ENCODE measurements around the gene GRIP1.

GRIP1 gene

GRCh38 chr12:66693901-66694513 is 15.1 kb upstream of the GRIP1 start:
- peak; percentile 59 for DNase-seq (ENCODE audit: low read depth)

DNA sequence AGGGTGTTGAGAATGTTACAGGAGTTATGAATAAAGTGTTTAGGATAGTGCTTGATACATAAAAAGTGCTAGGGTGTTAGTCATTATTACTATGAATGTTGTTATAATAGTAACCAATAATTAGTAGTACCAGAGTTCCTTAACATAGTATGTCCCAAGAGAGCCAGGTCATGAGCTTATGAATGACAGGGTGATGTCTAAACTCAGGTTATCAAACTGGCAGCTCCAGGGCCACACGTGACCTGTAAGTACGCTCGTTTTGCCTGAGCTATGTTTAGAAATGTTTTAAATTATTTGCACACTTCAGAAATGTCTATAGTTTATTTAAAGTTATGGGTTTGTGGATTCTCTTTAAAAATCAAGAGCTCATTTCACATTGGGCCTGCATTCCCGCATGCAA is 14.1 kb upstream of the GRIP1 start:
- DNase-seq (ENCODE audit: low read depth): no peak

DNA sequence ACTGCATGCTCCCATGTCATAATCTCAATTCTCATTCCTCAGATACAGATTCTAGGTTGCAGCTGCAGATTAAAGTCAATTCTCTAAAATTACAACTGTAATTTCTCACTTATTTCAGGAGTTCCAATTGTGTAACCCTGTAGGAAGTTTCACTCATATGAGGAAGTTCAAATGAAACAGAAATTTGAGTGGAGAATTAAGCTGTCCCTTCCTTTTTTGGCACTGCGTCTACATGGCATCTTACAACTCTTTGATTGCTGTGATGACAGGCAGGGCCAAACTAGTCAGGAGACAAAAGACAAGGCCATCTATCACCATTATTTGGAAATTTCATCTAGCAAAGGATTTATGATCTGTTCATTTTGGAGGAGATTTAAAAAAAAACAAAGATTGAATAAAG is 13.3 kb upstream of the GRIP1 start:
- DNase-seq (ENCODE audit: low read depth): no peak

DNA sequence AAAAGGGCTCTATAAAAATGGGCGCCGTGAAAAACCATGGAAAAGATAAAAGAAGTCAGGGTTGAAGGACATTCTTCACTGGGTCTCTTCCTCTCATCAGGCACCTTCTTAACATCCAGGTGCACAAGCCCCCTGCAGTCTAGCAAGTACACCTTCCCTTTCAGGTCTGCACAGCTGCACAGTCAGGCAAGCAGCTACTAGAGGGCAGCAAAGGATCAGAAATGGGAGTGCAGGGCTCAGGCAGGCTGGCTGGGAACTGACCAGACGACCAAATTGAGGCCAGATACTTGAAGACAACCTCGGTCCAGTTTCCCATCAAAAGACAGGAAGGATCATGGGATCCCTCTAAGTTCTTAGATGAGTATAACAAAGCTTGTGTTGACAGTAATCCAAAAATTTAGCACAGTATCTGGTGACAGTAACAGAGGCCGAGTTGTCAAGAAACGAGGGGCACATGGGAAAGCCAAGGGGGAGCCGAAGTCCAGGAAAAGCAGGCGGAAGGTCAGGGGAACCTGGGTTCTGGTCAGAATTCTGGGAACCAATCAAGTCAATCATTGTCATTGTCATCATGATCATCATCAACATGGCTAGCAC is 10.1 kb upstream of the GRIP1 start:
- no peak for DNase-seq (ENCODE audit: low read depth)

DNA sequence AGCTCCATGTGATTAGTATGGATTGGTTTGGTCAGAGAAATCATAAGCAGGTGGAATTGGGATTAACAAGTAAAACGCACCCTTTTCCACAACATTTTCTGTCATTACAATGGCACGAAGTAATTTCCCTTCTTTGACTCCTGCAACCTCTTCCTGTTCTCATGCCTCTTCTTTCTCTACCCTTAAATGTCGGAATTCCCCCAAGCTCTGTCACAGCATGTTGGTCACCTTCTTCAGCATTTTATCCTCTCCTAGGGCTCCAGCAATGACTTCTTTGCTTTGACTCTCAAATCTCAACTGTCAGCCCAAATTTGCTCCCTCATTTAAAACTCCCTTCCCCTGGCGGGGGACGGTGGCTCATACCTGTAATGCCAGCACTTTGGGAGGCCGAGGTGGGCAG is 5.3 kb upstream of the GRIP1 start:
- no peak for DNase-seq (ENCODE audit: low read depth)

- DNase-seq (ENCODE audit: low read depth): no peak
Measured at GRCh38 chr12:66683822-66684221, 4.9 kb upstream of the GRIP1 start.

DNA sequence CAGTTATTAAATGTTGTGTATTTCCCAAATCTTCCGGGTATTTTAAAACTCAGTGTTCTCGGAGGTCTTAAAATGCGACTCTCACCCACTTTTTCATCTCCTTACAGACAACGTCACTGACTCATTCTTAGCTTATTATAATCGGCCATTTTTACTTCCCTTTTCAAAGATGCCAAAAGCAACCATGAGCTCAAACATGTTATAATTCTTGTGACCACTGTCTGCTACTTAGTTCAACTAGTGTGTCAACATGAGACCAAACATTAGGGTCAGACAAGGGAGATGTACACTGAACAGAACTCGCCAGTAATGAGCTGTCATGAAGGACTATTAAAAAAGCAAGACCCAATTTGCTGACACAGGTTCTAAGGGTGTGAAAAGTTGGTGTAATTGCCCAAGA is 4.2 kb upstream of the GRIP1 start:
- no peak for DNase-seq (ENCODE audit: low read depth)

DNA sequence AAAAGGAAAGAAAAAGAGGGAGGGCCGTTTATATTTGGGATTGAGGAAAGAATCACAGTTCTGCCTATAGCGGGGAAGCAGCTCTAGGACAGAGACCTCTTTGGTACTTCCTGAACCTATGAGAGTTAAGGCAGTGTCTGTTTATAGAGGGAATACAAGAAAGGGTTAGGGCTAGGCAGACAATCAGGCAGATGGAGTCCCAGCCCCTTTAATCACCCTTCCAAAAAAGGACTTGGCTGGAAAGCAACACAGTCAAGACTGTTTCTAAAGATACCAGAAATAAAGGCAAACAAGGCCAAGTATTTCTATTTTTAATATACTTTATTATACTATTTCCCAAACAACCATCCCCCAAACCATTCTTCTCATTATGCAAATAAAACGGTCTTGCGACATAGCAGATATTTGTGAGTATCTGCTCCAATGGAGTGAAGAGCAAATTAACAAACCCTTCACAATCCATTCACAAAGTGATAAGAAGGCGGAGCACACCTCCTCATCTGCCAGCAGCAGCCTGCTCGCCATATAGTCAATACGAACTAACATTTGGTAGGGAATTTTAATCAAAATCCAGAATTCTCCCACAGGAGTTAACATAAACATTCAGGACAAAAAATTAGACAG is 697 bp upstream of the GRIP1 start:
- DNase-seq (ENCODE audit: low read depth): no peak

DNA sequence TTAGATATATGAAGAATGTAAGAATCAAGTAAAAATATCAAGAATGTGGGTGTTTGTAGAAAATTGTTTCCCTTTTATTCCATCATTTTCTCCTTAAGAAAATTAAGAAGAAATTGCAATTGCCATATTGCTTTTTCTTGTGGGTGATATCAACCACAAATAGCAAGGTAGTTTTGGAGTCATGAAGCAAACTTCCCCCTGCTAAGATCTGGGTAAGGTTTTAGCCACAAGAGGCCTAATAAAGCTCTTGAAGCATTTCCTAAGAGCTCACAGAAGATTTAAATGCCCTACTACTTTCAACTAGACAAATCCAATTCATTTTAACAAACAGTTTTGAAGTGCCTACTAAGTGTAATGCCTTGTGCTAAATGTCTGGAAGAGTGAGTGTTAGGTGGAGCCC is 2.6 kb downstream of the GRIP1 start:
- no peak for DNase-seq (ENCODE audit: low read depth)

DNA sequence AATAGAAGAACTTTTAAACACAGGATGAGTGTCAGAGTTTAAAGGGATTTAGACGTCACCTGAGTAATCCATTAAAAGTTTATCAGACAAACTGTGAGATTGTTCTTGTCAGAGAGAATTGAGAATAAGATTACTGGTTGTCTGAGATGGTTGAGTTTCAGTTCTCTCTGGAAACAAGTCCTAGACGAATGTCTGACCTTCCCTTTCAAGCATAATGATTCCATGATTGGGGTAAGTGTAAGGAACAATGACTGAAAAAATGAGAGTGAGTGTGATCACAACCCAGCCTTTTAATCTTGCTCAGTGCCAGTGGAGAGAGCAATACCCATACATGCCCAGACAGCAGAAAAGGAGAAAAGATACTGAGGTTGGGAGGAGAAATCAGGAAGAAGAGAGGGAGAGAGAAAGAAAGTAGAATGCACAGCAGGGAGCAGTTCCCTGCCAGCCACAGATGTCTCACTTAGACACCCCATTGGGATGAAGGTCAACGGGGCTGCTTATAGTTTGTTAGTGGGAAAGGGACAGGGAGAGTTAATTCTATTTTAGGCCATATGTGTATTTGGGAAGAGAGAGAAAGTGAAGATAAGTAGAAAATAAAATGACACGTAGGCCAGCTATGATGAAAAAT is 4.3 kb downstream of the GRIP1 start:
- DNase-seq (ENCODE audit: low read depth): no peak

DNA sequence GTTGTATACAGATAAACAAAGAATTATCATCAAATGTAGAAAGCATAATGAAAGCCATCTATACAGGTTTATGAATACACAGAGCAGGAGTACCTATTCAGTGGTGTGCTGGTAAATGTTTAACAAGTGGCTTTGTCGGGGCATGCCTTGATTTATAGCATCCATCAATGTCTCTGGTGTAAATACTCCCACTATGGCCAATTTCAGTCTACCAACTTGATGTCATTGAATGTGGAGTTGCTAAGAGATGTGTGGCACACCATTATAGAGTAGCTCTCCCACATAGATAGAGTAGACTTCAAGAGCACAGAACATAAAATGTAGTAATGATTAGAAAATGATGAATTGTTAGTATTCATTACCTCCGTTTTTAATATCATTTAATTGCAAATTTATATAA is 9.3 kb downstream of the GRIP1 start:
- DNase-seq (ENCODE audit: low read depth): no peak

- no peak for DNase-seq (ENCODE audit: low read depth)
Measured at GRCh38 chr12:66668311-66668710, 10.6 kb downstream of the GRIP1 start.

DNA sequence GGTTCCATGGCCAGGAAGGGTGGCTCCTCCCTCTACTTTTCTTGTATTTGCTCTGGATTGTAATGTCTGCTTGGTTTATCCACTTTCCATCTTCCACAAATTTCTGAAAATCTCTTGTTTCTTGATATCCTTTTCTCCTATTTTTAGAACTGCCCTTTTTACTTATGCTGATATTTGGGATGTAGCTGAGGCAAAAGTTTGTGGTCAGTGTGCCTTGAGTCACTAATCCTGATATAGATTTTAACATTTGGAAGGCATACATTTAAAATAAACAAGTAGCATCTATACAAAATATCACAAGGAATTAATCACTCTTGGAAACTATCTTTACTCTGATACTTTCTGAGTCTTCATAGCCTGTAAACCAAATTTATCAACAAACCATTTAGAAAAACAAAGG is 11.0 kb downstream of the GRIP1 start:
- DNase-seq (ENCODE audit: low read depth): no peak

DNA sequence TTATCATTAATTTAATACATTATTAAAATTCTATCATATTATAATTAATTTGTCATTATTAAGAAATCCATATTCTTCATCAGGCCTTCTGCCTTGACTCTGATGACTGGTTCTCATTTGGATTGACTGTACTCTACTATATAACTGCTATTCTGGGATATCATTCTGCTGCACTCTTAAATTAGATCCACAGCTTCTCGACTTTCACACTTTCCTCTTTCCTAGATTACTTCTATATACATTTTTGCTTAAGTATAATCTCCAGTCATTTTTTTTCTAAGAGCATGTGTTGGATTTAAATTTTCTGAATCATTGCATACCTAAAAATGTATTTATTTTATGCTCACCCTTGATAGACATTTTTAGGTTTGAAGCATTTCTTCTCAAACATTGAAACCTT is 12.4 kb downstream of the GRIP1 start:
- DNase-seq (ENCODE audit: low read depth): no peak

GRCh38 chr12:66665435-66665985 is 13.4 kb downstream of the GRIP1 start:
- peak; percentile 65 for DNase-seq (ENCODE audit: low read depth)

DNA sequence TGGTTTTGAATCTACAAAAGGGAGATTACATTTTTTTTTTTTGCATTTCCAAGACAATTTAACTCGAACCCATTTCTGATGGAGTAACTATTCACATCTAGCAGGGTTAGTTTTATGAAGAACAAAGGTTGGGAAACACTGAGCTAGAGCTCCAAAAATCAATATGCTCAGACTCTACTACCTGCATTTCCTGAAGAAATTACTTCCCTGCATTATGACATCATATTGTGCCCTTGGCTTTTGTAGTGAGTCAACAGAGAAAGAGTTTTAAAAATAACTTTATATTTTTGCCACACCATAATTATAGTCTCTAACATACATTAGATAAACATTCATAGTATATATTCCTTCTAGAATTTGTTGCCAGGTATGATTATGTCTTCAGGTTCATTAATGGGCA is 14.8 kb downstream of the GRIP1 start:
- DNase-seq (ENCODE audit: low read depth): no peak

DNA sequence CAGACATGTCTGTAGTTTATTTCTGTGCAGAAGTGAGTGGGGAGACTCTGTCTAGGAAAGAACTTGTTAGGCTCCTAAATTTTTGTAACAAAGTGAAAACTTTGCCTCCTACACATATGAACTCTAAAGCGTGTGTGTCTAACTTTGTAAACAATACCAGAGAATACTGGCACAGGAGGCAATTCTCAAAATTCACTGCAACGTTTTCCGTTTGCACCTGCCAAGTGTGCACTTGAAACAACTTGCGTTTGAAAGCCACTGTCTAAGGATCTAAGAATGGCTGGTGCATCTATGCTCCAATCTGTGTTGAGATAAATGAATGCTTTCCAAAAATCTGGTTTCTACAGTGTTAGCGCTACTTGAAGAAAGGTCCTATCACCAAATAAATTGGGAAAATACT is 15.3 kb downstream of the GRIP1 start:
- DNase-seq (ENCODE audit: low read depth): no peak

DNA sequence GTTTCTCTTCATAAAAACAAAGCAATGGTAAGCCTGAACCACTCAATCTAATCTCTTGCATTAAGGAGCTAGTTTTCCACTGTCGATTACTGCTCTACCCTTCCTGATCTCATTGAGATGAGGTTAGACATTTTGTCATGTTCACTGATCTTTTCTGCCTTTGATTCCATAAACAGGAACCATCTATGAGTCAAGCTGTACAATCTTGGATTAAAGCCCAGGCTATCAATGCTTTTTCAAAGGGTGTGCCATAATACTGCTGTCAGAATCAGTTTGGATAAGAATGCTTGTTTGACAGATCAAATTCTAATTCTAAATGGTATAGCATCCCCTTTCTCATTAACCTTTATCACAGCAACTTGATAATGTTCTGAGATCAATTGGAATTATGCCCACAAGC is 16.1 kb downstream of the GRIP1 start:
- peak; percentile 31 for DNase-seq (ENCODE audit: low read depth)

GRCh38 chr12:66662179-66662578 is 16.7 kb downstream of the GRIP1 start:
- no peak for DNase-seq (ENCODE audit: low read depth)

- DNase-seq (ENCODE audit: low read depth): no peak
Measured at GRCh38 chr12:66661357-66661756, 17.5 kb downstream of the GRIP1 start.

DNA sequence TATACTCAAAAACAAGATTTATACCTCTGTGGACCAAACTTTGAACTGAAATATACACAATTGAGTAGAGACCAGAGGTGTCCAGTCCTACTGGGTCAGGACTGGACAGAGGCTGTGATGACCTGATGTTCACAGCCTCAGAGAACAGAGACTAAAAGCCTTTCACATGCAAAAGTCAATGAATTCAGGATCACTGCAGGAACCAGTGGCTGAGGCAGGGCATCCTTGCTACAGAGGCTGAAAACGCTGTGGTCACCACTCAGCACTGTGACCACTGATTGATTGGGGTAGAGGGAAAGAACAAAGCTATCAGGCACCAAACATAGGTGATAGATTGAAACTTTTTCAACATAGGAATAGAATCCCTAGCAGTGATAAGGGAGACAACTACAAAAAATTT is 25.1 kb downstream of the GRIP1 start:
- DNase-seq (ENCODE audit: low read depth): no peak

GRCh38 chr12:66648033-66648735 is 30.7 kb downstream of the GRIP1 start:
- DNase-seq (ENCODE audit: low read depth): no peak

Measured in HS-5 (cell line).